GM18951 (cell line): ENCODE data around the gene RBFOX2.

Source experiments
- POLR2A ChIP-seq: IDR thresholded peaks from 4 replicates; pipeline ENCODE4 v1.6.1; 2011; ENCODE audit warnings: mild to moderate bottlenecking; ENCODE audit not compliant: insufficient read length, insufficient read depth; ENCODE audit errors: extremely low read depth
- in situ Hi-C: fragments of 300-500 bp; cut with MboI; formaldehyde crosslinking; loops from one replicate; pipeline ENCODE4 v1.12.0; 2022; ENCODE audit warnings: low sequenced_read_pairs, mixed read lengths, inconsistent platforms; ENCODE audit not compliant: unreplicated experiment

RBFOX2 gene

GRCh38 chr22:35842519-35842913, 186.1 kb downstream of the RBFOX2 start:
- in situ Hi-C loops, result no loop called here
- no peak for TF ChIP-seq POLR2A

GRCh38 chr22:35841907-35842518, 186.6 kb downstream of the RBFOX2 start:
- in situ Hi-C loops, result no loop called here

GRCh38 chr22:35840302-35840739, 188.3 kb downstream of the RBFOX2 start:
- no peak for TF ChIP-seq POLR2A
- in situ Hi-C loops, result no loop called here

More at GRCh38 chr22:35841907-35842518, 186.6 kb downstream of the RBFOX2 start:
- TF ChIP-seq POLR2A, result no peak

GRCh38 chr22:35839841-35840301, 188.8 kb downstream of the RBFOX2 start:
- in situ Hi-C loops, result no loop called here

GRCh38 chr22:35838855-35839576, 189.6 kb downstream of the RBFOX2 start:
- in situ Hi-C loops, result no loop called here
- no peak for TF ChIP-seq POLR2A

More at GRCh38 chr22:35839841-35840301, 188.8 kb downstream of the RBFOX2 start:
- no peak for TF ChIP-seq POLR2A

GRCh38 chr22:35837101-35837727, 191.4 kb downstream of the RBFOX2 start:
- in situ Hi-C loops, result no loop called here
- TF ChIP-seq POLR2A, result no peak

- no peak for TF ChIP-seq POLR2A
- in situ Hi-C loops, result no loop called here
Measured at GRCh38 chr22:35835998-35836691, 192.5 kb downstream of the RBFOX2 start.

- in situ Hi-C loops, result no loop called here
- no peak for TF ChIP-seq POLR2A
Measured at GRCh38 chr22:35835267-35835997, 193.2 kb downstream of the RBFOX2 start.

GRCh38 chr22:35834061-35834460, 194.6 kb downstream of the RBFOX2 start:
- in situ Hi-C loops, result no loop called here
- TF ChIP-seq POLR2A, result no peak

- in situ Hi-C loops, result no loop called here
Measured at GRCh38 chr22:35830305-35830704, 198.3 kb downstream of the RBFOX2 start.

GRCh38 chr22:35824256-35824655, 204.4 kb downstream of the RBFOX2 start:
- no peak for TF ChIP-seq POLR2A

More at GRCh38 chr22:35830305-35830704, 198.3 kb downstream of the RBFOX2 start:
- TF ChIP-seq POLR2A, result no peak

GRCh38 chr22:35821654-35822053, 207.0 kb downstream of the RBFOX2 start:
- in situ Hi-C loops, result no loop called here
- no peak for TF ChIP-seq POLR2A

More at GRCh38 chr22:35824256-35824655, 204.4 kb downstream of the RBFOX2 start:
- in situ Hi-C loops, result no loop called here
